Measurements from ENCODE around the gene HECW1. TPM values are rescaled to one million over a fixed set of nuclear protein-coding genes. Genes with fewer than 3 reads are reported as not detected.

The HECW1 gene
- total and polyA plus RNA-seq, 2 of the 8 experiments (the other 6 are each of a cell fraction or from before 2014, with no cell fraction given) = 2.9 to 12.7 TPM

DNA sequence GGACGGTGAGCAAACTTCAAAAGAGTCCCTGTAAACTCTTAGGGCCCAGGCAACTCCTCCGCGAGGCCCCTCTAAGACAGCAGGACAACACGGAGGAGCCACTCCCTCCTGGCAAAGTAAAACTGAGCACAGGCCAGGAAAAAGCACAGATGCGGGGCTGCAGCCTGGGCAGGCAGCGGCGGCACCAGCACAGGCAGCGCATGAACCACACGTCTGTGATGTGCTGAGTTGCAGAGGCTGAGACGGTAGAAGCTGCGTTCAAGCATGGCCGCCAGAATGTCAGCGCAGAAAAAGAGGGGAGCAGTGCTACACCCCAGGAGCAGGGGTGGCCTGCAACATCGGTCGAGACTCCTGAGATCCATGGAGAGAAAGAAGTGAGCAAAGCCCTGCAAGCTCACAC, 424.3 kb downstream of the HECW1 start (continued):
- no peak for TF ChIP-seq MAFK (IDR thresholded peaks at IDR 0.05; ENCODE audit: low read depth, low read length)
- no peak for TF ChIP-seq PHF8 (conservative IDR thresholded peaks at IDR 0.05; ENCODE audit: low read depth, low read length)
- TF ChIP-seq RAD21 (IDR thresholded peaks at IDR 0.05 in 1 of 2, conservative IDR thresholded peaks at IDR 0.05 in 1 of 2; ENCODE audit: low read depth in 2 of 2, low read length in 2 of 2) = no peak
- TF ChIP-seq CTBP2 (IDR thresholded peaks at IDR 0.05; ENCODE audit: borderline replicate concordance, insufficient read depth, insufficient read length, low read length) = no peak
- no peak for TF ChIP-seq SIX5 (IDR thresholded peaks at IDR 0.05; ENCODE audit: low read depth, low read length)

All from H1 (cell line).